Activated CD4-positive, CD25-positive, alpha-beta regulatory T cell treated with anti-CD3 and anti-CD28 coated beads, Interleukin-2, amount 50 U/mL, for 24 hours (primary cell): ENCODE measurements around the gene MRGPRD.

Experiments
- ATAC-seq, 2 donors: fragments of 150-1000 bp; cut with Tn5 transposase; one replicate each; pipeline ENCODE4 v1.10.0; 2021; ENCODE audit warnings: mild to moderate bottlenecking in 1 of 2, moderate library complexity in 1 of 2

Gene MRGPRD

DNA sequence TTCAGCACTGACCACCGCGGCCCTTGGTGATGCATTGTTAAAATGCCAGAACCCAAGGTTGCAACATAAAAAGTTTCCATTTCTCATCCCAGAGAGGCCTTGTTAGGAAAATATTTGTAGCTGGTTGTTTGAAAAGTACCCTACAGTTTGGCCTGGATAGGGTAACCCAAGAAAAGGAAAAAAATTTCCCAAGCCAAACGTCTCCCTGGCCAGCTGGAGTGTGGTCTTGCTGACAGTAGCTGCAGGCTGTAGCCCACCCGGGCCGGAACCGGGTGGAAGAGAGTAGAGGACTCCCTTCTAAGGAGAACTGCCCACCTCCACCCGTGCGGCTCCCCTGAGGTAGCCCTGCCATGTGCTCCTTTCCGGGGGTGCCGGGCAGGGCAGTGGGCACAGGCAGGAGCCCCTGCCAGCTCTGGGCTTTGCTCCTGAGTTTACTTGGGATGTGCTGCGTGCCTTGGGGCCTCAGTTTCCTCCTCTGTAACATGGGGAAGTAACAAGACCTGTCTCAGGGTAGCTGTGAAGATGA lies 38.6 kb downstream of the MRGPRD start:
- no peak for ATAC-seq

DNA sequence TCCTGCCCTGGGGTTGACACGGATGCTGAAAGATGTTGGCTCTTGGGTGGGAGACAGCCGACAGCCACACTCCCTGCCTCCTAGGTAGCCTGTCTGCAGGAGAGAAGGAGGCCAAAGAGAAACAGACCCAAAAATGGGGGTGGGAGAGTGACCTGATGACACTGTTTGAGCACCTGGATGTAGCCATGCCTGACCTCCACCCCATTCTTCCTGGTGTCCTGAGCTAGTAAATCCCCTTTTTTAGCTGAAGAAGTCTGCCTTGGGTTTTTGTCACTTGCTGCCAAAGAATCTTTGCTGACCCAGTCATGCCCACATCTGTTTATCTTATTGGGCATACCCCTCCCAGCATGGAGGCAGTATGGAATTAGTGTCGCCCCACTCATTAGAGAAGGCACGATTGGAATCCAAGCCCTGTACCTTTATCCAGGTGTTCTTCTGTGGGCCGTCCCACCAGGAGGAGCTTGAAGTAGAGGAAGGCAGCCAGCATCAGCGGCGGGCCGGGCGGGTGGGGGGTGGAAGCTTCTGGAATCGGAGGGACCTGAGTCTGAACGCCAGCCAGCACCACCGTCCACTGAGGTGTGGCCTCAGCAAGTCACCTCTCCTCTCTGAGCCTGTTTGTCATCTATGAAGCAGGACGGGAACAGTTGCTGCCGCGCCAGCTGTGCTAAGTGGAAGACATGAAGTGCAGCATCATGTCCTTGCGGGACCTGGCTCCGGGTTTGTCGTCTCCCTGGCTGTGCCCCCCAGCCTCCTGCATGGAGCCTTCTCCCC lies 39.3 kb downstream of the MRGPRD start:
- no peak for ATAC-seq

DNA sequence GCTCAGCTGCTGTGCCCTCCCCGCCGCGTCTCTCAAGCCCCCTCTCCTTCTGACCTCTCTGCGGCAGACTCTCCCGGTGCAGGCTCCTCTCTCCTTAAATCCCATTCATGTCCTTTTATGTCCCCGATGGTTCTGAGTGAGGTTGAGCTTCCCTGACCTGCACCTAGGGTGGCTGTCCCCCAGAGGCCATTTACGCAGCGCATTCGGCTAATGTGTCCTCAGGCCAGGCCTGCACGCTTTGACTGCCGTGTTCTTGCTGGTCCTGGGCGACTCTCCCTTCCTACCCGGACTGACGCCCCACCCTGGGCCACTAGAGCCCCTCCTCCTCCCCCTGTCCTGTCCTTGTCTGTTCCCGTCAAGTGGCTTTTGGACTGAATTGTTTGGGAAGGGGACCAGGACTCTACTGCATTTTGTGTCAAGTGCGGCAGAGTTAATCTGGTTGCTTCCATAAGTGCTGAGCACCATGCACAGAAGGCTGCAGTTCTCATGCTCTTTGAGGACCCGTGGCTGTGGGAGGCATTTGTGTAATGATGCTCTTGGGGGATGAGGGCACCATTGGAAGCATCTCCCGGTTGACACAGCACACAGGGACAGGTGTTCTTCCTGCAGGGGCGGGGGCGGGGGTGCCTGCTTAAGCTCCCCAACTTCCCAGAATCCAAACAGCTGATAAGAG lies 40.0 kb downstream of the MRGPRD start:
- ATAC-seq: no peak

DNA sequence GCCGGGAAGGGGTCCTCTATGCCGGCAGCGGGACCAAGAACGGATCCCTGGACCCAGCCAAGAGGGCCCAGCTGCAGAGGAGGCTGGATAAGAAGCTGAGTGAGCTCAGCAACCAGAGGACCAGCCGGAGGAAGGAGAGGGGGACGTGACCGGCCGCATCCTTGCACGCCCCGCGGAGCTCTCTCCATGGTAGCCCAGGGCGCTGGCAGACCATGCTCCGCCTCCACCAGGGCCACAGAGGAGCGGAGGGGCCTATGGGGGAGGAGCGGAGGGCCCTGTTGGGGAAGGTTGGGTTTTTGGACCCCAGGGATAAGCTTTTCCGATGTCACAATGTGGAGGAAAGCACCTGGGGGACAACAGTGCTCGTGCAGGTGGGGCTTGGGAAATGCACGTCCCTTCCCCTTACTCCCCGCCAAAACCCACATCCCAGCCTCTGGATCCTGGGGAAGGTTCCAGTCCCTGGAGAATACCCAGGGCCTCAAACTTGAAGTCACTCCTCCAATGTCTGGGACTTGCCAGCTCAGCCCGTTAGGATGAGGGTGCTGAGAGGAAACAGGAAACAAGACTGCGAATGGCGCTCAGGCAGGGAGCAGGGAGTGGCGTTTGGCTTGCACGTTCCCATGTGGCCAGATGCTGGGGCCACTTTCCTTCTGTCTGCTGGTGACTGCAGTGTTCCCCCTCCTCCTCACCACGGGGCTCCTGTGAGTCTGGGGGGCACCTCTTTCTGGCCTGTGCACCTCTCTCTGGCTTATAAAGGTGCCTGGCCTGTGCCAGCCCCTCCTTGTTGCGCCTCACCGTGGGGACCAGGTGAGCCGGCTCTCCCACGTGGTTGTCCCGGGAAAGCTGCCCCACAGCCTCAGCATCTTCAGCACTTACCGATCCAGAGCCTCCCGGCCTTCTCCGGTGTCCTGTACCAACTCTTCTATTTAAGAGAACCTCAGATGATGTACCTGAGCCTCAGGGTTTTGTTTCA lies 40.9 kb downstream of the MRGPRD start:
- no peak for ATAC-seq

DNA sequence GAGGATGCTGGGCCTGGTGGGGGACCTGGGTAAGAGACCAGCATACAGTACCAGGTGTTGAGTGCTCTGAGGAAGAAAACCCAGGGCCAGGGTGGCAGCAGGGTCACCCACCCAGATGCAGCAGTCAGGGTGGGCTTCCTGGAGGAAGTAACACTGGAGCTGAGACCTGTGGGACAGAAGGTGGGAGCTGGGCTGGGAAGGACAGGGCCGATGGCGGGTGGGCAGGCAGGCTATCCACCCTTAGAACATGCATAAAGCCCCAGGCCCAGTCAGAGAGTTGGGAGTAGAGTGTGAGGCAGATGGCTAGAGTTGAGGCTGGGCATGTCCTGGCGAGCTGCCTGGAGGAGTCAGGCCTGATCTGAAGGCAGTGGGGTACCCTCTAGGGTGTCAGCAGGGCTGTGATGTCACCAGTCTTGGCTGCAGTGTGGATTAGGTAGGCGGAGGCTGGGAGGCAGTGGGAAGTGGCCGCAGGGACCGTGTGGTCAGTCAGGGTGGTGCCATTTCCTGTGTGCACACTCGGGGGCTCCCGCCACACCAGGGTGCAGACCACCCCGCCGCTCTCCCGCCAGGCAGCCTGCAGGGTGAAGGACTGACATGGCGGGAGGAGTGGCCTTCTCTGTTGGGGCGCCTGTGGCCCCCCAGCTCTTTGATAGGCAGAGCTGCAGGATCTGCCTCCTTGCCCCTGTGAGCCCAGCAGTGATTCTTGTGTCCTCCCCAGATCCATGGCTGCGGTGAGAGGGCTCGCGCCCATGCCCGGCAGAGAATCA lies 41.8 kb downstream of the MRGPRD start:
- no peak for ATAC-seq

DNA sequence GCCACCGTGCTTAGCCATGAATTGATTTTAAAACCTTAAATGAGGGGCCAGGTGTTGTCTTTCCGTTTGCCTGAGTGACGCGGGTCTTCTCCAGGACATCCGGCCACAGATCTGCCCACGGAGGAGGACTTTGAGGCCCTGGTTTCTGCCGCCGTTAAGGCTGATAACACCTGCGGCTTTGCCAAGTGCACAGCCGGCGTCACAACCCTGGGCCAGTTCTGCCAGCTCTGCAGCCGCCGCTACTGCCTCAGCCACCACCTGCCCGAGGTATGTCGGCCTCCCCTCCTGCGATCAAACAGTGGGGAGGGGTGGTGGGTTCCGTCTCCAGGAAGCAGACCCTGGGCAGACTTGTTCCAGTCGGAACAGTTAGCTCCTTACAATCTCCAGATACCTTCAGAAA lies 42.7 kb downstream of the MRGPRD start:
- no peak for ATAC-seq

DNA sequence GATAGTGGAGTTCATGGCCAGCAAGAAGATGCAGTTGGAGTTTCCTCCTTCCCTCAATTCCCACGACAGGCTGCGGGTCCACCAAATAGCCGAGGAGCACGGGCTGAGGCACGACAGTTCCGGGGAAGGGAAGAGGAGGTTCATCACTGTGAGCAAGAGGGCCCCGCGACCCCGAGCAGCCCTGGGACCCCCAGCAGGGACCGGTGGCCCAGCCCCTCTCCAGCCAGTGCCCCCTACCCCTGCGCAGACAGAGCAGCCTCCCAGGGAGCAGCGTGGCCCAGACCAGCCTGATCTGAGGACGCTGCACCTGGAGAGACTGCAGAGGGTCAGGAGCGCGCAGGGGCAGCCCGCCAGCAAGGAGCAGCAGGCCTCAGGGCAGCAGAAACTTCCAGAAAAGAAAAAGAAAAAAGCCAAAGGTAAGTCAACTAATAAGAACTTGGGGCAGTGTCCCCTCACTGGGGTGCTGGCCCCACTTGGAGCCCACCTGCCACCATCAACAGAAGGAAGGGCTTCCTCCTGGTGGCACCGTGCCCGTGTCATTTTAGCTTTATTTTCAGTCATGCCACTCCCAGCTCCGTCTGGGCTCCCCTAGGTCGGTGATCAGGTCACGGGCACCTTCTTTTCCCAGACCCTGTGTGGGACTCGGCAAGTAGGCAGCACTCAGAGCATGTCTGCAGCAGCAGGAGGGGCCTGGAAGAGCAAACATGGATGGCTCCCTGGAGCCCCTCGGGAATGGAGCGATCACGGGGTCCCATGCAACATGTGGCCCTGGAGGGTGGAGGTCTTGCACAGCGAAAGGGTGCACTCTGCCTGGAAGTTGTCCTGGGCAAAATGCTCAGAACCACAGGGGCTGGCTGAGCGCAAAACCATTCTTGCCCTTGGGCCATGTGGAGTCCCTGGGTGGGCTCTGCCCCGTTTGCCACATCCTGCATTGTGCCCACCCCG lies 43.8 kb downstream of the MRGPRD start:
- no peak for ATAC-seq

DNA sequence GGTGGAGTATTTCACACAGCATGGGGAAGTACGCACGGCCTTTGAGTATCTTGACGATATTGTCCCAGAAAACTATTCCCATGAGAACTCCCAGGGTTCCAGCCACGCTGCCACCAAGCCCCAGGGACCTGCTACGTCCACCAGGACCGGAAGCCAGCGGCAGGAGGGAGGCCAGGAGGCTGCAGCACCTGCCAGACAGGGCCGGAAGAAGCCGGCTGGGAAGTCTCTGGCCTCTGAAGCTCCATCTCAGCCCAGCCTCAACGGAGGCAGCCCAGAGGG lies 44.5 kb downstream of the MRGPRD start:
- ATAC-seq: no peak

DNA sequence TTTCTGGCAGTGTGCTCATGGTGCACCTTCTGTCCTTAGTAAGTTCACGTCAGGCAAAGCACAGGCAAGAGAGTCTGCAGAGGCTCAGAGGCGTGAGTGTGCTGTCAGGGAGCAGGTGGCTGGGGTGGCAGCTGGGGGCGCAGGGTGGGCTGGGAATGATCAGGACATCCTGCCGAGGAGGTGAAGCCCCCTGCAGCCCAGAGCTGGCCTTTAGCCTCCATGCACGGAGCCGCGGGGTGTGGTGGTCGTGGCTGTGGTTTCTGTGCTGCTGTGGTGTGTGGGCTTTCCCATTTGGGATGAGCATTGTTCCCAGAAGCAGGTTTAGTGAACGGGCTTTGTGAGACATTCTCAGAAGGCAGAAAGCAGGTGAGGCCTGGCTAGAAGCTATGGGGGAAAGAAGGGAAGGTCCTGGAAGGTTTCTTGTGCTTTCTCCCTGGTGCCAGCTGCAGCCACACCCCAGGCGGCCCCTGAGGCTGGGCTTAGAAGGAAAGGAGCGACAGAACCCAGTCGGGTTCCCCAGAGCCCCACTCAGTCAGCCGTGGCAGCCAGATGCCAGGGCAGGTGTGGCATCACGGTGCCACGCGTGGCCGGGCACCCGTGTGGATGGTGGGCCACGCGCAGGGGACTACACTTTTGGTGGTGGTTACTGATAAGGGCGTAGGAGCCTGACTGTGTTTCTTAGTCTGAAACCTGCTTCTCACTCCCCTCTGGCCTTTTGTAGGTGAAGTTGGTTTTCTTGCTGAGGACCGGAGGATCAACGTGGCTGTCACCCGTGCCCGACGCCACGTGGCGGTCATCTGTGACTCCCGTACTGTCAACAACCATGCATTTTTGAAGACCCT lies 45.0 kb downstream of the MRGPRD start:
- no peak for ATAC-seq

DNA sequence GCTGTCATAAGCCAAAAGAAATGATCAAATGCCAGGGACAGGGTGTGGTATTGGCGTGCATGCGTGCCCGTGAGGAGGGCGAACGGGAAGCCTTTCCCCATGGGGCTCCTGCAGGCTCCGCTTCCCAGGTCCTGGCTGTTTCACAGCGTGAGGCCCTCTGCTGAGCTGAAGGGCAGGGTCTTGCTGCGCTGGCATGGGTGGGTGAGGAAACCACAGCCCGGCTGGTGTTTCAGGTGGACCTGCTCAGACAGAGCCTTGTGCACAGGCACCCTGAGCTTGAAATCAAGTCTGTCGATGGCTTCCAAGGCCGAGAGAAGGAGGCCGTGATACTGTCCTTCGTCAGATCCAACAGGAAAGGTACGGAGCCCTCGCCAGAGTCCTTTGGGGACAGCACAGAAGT lies 45.7 kb downstream of the MRGPRD start:
- ATAC-seq: no peak

DNA sequence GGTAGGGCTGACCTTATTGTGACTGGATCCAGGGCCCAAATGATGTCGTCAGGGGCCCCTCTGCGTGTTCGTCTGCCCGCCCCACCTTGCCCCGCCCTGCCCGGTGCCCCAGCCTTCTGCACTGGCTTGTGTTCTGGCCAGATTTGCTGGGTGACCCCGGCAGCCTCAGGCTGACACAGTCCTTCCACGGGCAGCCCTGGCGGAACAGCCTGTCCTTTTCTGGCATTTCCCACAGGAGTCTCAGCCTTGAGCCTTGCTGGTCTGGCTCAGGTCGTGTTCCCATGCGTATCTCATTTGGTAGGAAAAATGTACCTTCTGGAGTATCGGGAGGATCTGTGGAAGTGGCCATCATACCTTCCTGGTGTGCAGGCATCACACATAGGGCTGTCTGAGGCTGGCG lies 46.1 kb downstream of the MRGPRD start:
- ATAC-seq: no peak

DNA sequence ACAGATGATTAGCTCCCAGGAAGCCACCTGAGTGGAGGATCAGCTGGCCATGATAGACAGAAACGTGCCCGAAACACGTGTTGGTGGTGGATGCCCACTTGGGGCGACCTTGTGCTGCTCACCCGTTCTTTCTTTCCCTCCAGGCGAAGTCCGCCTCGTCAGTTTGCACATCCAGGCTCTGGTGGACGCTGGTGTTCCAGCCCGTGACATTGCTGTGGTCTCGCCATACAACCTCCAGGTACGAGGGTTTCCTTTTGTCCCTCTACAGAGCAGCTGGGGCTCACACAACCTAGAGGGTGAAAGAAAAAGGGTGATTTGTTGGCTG lies 46.5 kb downstream of the MRGPRD start:
- no peak for ATAC-seq

DNA sequence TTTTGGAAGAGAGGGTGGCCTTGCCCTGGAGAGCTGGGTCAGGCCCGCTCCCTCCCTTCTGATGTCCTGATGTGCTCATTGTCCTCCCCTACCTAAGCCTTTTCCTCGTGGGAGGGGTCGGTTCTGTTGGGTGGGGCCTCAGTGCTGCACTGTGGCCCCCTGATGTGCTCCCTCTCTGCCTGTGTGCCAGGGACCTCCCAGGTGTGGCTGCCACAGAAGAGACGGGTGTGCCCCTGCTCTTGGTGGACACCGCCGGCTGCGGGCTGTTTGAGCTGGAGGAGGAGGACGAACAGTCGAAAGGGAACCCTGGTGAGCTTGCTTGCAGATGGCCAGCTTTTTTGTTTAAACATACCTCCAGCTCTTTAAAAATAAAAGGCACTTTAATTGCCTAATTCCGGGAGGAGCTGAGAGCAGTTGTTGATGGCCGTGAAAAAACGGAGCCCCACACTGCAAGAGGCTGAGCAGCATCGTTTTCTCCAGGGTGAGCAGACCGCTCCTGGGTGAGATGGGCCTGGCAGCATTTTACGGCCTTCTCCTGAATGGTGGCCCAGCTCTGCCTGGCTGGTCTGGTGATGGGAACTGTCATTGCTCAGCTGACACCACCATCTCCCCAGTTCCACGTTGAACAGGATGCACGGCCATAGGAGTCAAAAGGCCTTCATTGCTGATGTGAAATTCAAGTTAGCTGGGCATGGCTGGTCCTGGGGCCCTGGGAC lies 47.0 kb downstream of the MRGPRD start:
- no peak for ATAC-seq

DNA sequence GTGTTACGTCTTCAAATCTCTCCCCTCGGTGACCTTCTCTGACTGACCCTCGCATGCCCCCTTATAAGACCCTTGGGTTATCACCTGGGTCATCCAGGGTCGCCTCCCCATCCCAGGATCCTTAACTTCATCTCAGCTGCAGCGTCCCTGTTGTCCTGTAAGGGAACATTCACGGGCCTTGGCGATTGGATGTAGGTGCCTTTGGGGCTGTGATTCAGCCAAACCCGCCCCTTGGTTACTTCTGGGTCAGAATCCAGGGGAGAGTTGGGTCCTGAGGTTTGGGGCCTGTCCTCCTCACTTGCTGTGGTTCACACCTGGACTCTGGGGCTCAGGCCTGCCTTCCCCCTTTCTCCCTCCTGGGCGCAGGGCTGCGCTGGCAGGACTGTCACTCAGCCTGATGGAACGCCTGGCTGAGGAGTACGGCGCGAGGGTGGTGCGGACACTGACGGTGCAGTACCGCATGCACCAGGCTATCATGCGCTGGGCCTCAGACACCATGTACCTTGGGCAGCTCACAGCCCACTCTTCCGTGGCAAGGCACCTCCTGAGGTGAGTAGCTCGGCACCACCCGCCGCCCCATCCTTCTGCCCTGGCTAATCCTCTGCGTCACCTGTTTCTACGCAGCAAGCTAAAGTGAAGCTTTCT lies 47.7 kb downstream of the MRGPRD start:
- ATAC-seq: no peak

DNA sequence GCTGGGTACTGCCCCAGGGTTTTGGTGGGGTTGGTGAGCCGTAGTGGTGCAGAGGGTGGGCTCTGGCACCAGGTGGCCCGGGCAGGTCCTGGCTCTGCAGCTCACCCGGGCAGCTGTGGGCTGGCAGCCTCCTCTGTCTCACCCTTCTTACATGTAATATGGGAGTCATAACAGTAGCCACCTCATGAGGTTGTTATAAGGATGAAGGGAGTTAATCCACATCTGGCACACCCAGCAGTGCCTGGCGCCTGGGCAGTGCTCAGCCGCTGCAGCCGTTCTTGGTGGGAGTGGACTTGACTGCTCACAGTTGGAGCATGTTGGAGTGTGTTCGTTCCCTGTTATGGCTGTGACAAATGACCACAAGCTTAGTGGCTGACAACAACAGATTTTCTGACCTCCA lies 48.4 kb downstream of the MRGPRD start:
- ATAC-seq: no peak

DNA sequence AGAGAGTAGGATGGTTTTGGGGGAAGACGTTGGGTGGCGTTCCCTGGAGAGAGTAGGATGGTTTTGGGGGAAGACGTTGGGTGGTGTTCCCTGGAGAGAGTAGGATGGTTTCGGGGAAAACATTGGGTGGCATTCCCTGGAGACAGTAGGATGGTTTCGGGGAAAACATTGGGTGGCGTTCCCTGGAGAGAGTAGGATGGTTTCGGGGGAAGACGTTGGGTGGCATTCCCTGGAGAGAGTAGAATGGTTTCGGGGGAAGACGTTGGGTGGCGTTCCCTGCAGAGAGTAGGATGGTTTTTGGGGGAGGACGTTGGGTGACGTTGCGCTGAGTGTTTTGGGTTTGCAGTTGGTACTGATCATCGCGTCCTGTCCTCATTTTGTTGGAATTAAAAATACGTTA lies 48.9 kb downstream of the MRGPRD start:
- no peak for ATAC-seq

DNA sequence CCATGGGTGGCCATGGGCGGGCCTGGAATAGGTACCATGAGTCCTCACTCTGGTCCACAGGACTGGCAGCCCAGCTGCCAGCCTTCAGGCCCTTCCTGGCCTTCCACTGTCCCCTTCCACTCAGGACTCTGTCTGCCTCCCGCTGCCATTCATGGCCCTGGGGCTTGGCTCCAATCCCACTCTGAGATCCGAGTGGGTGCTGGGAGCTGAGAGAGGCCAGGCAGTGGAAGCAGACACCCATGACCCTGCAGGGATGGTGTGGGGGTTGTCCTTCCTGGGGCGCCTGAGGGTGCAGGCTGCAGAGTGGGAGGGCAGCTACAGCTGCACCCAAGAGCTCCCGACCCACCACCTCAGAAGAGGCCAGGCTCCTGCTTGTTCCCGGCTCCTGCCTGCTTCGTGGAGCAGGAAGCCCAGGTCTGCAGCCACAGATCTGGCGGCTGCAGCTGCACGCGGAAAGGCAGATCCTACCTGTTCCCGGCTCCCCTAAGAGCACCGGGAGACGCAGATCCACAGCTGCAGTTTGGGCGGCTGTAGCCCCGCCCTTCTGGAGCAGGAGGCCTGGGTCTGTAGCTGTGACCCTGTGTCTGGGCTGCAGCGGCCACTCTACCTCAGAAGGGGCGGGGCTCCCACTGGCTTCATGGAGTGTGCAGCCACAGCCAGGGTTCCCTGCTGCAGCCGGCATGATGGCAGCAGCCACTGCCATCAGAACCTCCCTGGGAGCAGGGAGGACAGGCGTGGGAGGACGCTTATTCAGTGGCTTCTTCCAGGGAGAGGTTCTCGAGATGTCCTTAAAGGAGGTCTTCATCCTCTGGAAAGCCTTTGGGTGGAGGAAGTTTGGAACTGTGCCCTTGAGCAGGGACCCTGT lies 49.6 kb downstream of the MRGPRD start:
- ATAC-seq: no peak
